Left ventricle myocardium superior (tissue), 1 donor: ENCODE measurements around the gene ZBTB47. TPM values are rescaled to one million over a fixed set of nuclear protein-coding genes. Genes with fewer than 3 reads are reported as not detected.

Source experiments
- ATAC-seq: fragments of 200-7000 bp; cut with Tn5 transposase; one replicate; pipeline ENCODE4 v1.9.1; 2020; ENCODE audit warnings: mild to moderate bottlenecking, moderate library complexity
- DNase-seq: peaks from one replicate; pipeline ENCODE4 v3.0.0-alpha.2; 2020
- intact Hi-C: fragments of 100-400 bp; cut with micrococcal nuclease; formaldehyde crosslinking; loops from one replicate; pipeline ENCODE4 v1.11.0; 2022
- total RNA-seq: library from RNA; stranded (reverse); fragmentation: NEBNext Ultra II Directional; extraction: Animal tissue kit (Norgen Biotek cat#: 25700); gene quantifications from one replicate; pipeline ENCODE4 v1.2.1, GENCODE V29; 2021
- donor health status: DM: no; HTN: yes; CAD: no; lungs with severe emphysema.

The ZBTB47 gene
- total RNA-seq, 1 donor from 2014 or later: 90.5 TPM

DNA sequence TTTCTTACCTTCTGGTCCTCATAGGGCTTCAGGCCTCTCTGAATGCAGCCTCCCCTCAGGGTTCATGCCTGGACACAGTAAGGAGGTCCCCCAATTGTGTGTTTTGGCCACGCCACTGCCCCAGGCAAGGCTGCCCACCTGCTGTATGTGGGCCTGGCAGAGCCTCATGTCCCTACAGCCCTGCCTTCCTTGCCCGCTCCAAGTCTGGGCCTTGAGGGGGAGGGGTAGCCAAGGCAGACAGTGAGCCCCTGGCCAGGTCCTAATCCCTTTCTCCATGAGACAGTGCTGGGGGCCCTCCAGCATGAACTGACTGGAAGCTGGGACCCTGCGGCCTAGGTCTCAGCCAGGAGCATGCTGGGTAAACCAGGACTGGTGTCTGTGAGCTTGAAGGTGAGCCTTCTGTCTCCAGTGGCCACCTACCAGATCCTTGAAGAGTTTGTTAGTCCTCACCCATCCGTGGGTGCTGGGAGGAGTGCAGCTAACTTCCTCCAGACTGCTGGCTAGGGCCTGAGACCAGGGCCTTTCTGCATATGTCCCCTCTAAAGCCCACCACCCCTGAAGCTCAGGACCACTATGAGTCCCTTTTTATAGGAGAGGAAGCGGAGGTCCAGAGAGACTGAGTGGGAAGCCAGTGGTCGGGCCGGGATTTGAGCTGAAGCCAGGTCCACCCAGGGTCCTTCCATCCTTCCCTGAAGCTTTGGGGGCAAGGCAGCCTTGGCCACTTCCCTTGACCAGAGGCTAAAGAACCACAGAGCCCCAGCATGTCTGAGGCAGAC is 8.7 kb downstream of the ZBTB47 start:
- no peak for DNase-seq
- ATAC-seq: no peak
- intact Hi-C loops: no loop called here

DNA sequence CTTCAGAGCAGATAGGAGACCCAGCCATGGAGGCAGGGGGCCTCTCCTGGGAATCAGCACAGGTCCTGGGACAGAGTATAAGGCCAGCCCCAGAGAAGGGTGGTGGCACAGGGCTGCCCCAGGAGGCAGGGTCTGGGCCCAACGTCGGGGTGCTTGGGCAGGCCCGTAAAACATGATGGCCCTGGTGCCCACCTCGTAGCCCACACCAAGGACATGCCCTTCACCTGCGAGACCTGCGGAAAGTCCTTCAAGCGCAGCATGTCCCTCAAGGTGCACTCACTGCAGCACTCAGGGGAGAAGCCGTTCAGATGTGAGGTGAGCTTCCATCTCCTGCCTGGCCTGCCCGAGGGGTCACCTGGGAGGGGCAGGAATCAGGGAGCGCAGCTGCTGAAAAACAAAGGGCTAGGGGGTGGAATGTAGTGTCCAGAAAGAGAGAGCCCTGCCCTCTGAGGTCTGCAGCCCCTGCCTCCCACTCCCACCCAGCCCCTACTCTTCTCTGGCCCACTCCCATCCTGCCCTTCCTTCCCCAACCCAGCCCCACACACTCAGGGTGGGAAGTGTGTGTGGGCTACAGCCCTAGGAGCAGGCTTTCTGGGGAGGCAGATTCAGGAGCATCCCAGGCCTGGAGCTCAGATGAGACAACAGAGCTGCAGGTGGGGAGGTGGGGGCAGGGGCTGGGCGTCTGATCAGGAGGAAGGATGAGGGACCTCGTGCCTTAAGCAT is 9.5 kb downstream of the ZBTB47 start:
- intact Hi-C loops: no loop called here
- ATAC-seq: no peak

DNA sequence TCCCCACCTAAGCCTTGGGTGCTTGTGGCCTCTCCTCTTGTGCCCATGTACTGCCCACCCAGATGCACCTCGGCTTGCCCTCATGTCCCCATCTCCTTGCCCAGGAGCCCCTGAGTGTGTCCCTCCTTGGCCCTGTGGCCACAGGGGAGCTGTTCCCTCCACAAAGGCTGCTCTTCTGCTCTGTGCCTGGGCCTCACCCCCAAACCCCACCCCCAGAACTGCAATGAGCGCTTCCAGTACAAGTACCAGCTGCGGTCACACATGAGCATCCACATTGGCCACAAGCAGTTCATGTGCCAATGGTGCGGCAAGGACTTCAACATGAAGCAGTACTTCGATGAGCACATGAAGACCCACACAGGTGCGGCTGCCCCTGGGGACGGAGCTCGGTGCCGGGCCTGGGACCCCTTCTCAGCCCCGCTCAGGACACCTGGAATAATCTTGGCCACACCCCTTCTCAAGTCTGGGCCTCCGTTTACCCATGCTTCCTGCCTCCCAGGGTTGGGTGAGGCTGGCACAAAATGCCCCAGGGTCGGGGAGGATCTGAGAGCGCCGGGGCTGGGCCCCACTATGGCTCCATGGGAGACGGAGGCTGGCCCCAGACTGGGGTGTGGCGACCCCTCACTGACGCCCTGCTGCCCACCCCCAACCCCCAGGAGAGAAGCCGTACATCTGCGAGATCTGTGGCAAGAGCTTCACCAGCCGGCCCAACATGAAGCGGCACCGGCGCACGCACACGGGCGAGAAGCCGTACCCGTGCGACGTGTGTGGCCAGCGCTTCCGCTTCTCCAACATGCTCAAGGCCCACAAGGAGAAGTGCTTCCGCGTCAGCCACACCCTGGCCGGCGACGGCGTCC is 10.3 kb downstream of the ZBTB47 start:
- DNase-seq (peak; percentile 37), ATAC-seq (no peak)
- intact Hi-C loops: no loop called here

More for the DNA sequence above, 9.5 kb downstream of the ZBTB47 start:
- DNase-seq: no peak

DNA sequence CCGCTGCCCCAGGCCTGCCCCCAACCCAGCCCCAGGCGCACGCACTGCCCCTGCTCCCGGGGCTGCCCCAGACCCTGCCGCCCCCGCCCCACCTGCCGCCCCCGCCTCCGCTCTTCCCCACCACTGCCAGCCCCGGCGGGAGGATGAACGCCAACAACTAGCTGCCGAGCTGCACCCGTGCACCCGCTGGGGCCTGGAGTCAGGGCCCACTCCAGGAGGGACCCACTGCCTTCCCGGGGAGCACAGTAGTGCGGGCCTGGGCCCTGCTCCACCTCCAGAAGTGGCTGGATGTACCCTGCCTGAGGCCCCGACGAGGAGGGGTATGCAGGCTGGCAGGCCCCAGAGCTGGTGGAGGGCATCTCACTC is 10.9 kb downstream of the ZBTB47 start:
- no peak for DNase-seq
- intact Hi-C loops: no loop called here
- no peak for ATAC-seq

- DNase-seq (no peak), ATAC-seq (no peak)
- intact Hi-C loops: no loop called here
These were observed 11.8 kb downstream of the ZBTB47 start for GRCh38 chr3:42665050-42665878.

DNA sequence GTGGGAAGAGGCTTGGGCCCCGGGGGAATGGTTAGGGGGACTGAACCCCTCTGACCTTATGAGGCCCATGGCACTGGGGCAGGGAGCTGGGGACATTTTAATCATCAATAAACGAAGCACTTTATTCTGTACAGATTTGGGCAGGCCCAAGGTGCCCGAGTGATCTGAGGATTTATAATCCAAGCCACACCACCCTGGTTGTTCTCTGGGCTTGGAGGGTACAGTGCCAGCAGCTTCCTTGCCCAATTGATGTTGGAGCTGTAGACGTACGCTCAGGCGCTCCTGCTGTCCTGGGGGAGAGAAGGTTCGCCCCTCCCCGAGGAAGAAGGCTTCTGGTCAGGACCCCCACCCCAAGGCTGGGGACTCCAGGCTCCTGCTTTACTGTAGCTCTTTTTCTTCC is 12.5 kb downstream of the ZBTB47 start:
- no peak for DNase-seq
- intact Hi-C loops: no loop called here
- ATAC-seq: peak; percentile 5

- ATAC-seq: peak; percentile 54
- intact Hi-C loops: no loop called here
- no peak for DNase-seq
These were observed 13.1 kb downstream of the ZBTB47 start for GRCh38 chr3:42666577-42666998.

GRCh38 chr3:42667096-42667522 is 13.6 kb downstream of the ZBTB47 start:
- no peak for DNase-seq
- intact Hi-C loops: no loop called here
- peak; percentile 13 for ATAC-seq

DNA sequence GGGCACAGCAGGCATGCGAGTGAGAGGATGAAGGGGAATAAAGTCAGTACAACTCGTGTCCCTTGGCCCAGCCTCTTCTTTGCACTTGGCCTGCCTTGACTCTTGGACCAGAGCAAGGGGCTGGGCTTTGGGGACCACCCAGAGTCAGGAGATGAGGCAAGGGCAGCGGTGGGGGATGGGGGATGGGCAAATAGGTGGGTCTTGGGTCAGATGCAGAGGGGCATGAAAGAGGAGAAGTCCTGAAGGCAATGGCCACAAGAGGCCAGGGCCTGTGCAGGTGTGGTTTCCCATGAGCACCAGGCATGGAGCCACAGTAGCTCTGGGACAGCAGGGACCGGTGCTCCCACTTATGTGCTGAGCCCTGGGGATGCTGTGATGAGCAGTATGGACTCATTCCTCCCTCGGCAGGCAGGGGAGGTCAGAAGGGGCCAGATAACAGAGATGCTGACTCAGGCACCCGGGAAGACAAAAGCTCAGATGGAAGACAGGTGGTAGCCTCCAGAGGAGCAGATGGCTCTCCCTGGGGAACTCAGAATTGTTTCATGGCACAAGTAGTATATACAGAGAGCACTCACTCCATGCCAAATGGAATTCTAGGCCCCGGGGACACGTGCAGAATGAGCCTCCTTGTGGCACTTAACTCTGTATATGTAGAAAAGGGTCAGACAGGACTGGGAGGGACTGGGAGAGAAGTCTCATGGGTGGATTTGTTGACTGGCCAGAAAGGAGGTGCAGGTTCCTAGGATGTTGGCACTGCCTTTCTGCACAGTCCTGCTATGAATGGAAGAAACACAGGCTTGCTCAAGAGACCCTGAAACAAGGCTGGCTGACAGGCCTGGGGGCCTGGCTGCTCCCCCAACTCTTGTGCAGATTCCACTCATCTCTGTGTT is 14.3 kb downstream of the ZBTB47 start:
- DNase-seq (no peak), ATAC-seq (peak; percentile 1)
- intact Hi-C loops: no loop called here

- DNase-seq (no peak), ATAC-seq (no peak)
- intact Hi-C loops: no loop called here
These were observed 14.9 kb downstream of the ZBTB47 start for GRCh38 chr3:42668413-42668760.

GRCh38 chr3:42668793-42669217 is 15.3 kb downstream of the ZBTB47 start:
- no peak for ATAC-seq
- intact Hi-C loops: no loop called here
- no peak for DNase-seq

- intact Hi-C loops: no loop called here
- ATAC-seq (no peak), DNase-seq (no peak)
These were observed 16.6 kb downstream of the ZBTB47 start for GRCh38 chr3:42670051-42670576.

- ATAC-seq (no peak), DNase-seq (no peak)
- intact Hi-C loops: no loop called here
These were observed 17.2 kb downstream of the ZBTB47 start for GRCh38 chr3:42670670-42671069.

- intact Hi-C loops: no loop called here
- ATAC-seq: no peak
- DNase-seq: no peak
These were observed 19.0 kb downstream of the ZBTB47 start for GRCh38 chr3:42672515-42672914.

GRCh38 chr3:42673082-42673481 is 19.6 kb downstream of the ZBTB47 start:
- intact Hi-C loops: no loop called here
- DNase-seq: no peak
- ATAC-seq: no peak

DNA sequence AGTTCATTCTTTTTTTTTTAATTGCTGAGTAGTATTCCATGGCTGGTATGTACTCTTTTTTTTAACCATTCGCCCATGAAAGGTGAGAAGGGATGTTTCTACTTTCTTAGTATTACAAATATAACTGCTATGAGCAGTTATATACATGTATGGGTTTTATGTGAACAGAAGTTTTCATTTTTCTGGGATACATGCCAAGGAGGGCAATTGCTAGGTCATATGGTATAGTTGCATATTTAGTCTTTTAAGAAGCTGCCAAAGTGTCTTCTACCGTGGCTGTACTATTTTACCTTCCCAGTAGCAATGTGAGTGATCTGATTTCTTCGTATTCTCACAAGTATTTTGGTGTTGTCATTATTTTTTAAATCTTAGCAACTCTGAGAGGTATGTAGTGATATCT is 20.6 kb downstream of the ZBTB47 start:
- no peak for ATAC-seq
- no peak for DNase-seq
- intact Hi-C loops: no loop called here

DNA sequence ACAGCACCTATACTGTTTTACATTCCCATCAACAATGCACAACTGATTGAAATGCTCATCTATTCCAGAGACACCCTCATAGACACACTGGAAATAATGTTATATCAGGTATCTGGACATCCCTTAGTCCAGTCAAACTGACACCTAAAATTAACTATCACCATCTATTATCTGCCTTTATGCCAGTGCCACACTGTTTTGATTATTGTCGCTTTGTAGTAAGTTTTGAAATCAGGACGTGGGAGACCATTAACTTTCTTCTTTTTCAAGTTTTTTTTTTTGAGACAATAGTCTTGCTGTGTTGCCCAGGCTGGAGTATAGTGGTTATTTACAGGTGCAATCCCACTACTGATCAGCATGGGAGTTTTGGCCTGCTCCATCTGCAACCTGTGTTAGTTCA is 22.4 kb downstream of the ZBTB47 start:
- DNase-seq (no peak), ATAC-seq (no peak)
- intact Hi-C loops: no loop called here

- intact Hi-C loops: no loop called here
- no peak for ATAC-seq
- DNase-seq: no peak
These were observed 24.9 kb downstream of the ZBTB47 start for GRCh38 chr3:42678447-42678846.
